Epithelial cell of proximal tubule (primary cell): ENCODE measurements around the gene FBXL22. TPM values are rescaled to one million over a fixed set of nuclear protein-coding genes. Genes with fewer than 3 reads are reported as not detected.

ENCODE experiments used
- DNase-seq: peaks from one replicate; pipeline ENCODE4 v3.0.0-alpha.2; 2011; ENCODE audit warnings: low read depth
- H3K4me3 ChIP-seq: 2 replicates; pipeline ENCODE4 v1.5.1; 2011; ENCODE audit warnings: low read depth, mild to moderate bottlenecking, low read length
- total RNA-seq: library from RNA; depleted of rRNA; stranded (reverse); fragments of >200 nt; gene quantifications from 2 replicates; pipeline ENCODE4 v1.2.3, GENCODE V29; 2015
- TF ChIP-seq, protein P1 (sequence below): conservative IDR thresholded peaks from 2 replicates; pipeline ENCODE4 v1.5.1; 2012; ENCODE audit warnings: low read depth, mild to moderate bottlenecking, low read length

The FBXL22 gene
- total RNA-seq, 1 donor from 2014 or later, result not detected

- H3K4me3 ChIP-seq, result peak overlapping the region; percentile 62
- TF ChIP-seq, protein P1, sequence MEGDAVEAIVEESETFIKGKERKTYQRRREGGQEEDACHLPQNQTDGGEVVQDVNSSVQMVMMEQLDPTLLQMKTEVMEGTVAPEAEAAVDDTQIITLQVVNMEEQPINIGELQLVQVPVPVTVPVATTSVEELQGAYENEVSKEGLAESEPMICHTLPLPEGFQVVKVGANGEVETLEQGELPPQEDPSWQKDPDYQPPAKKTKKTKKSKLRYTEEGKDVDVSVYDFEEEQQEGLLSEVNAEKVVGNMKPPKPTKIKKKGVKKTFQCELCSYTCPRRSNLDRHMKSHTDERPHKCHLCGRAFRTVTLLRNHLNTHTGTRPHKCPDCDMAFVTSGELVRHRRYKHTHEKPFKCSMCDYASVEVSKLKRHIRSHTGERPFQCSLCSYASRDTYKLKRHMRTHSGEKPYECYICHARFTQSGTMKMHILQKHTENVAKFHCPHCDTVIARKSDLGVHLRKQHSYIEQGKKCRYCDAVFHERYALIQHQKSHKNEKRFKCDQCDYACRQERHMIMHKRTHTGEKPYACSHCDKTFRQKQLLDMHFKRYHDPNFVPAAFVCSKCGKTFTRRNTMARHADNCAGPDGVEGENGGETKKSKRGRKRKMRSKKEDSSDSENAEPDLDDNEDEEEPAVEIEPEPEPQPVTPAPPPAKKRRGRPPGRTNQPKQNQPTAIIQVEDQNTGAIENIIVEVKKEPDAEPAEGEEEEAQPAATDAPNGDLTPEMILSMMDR, result no peak
- no peak for DNase-seq
These were observed 1.6 kb downstream of the FBXL22 start for GRCh38 chr15:63598473-63599400.

DNA sequence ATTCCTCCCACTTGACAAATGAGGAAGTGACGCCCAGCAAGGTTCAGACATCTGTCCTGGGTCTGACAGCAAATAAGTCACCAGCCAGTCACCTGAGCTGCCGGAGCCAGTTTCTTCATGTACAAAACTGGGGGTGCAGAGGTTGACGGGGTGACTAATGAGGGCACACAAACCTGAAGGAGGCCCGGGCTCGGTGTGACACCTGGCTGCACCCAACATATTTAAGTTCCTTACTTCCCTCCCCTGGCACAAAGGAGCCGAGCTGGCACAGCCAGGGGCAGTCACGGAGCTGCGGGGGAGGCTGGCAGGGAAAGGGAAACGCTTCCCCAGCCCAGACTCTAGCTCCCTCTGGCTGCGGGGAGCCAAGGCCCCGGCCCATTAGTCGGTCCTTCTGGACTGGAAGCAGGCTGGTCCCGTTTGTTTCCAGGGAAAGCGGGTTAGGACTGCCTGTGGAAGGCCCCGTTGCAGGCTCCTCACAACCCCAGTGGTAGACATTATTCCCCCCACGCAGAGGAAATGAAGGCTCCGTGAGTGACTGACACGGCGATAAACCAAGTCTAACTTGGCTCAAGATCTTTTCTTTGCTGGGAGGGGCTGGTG is 2.3 kb downstream of the FBXL22 start:
- peak overlapping the region; percentile 62 for H3K4me3 ChIP-seq
- TF ChIP-seq, protein P1, result peak; percentile 80
- DNase-seq, result no peak

DNA sequence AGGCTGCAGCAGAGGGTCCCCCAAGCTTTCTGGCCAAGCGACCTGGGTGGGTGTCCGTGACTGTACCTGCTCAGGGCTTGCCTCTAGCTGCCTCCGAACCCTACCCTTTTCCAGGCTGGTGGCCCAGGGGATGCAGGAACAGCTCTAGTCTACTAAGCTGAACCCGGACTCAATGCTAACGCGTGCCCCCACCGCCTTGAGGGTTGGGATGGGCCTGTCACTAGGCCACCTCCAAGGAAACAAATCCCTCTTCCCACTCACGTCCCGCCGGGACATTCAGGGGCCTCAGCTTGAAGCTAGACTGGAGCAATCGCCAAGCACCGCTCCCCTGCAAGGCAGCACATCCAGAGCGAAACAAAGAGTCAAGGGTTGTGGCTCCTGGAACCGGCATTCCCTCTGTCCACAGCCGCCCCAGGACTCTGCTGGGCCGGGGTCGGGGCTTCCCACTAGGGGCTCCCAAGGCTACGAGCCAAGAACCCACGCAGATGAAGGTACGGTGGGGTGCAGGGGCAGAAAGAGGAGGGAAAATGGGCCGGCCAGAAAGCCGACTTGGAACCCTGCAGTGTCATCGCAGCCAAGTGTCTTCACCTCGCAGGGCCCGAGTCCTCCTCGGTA is 2.9 kb downstream of the FBXL22 start:
- H3K4me3 ChIP-seq, result peak overlapping the region; percentile 62
- TF ChIP-seq, protein P1, result no peak
- no peak for DNase-seq

DNA sequence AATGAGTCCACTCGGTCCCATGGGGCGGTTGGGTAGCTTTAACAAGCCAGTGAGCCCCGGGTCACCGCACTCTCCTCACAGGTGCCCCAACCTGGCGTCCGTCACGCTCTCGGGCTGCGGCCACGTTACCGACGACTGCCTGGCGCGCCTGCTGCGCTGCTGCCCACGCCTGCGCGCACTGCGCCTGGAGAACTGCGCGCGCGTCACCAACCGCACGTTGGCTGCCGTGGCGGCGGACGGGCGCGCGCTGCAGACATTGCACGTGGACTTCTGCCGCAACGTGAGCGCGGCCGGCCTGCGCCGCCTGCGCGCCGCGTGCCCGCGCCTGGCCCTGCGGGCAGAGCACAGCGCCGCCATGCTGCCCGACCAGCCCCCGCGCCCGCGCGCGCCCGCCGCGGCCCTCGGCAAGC is 3.4 kb downstream of the FBXL22 start:
- TF ChIP-seq, protein P1, result no peak
- DNase-seq, result no peak
- peak overlapping the region; percentile 62 for H3K4me3 ChIP-seq

- TF ChIP-seq, protein P1, result no peak
- peak overlapping the region; percentile 62 for H3K4me3 ChIP-seq
- no peak for DNase-seq
These were observed 4.0 kb downstream of the FBXL22 start for GRCh38 chr15:63601026-63601703.

- TF ChIP-seq, protein P1, result no peak
- no peak for DNase-seq
- H3K4me3 ChIP-seq, result peak overlapping the region; percentile 62
These were observed 4.6 kb downstream of the FBXL22 start for GRCh38 chr15:63601704-63602185.
